IMR-90 (cell line): ENCODE data around the gene SLC16A1.

Experiments used
- BHLHE40 ChIP-seq: fragments of 150-350 bp; IDR thresholded peaks from 2 replicates; pipeline ENCODE4 v1.6.1; 2016; ENCODE audit warnings: mild to moderate bottlenecking, low read depth, low read length
- FOS ChIP-seq: fragments of 150-350 bp; IDR thresholded peaks from 2 replicates; pipeline ENCODE4 v1.6.1; 2016; ENCODE audit warnings: low read depth, low read length
- MAZ ChIP-seq: IDR thresholded peaks from 2 replicates; pipeline ENCODE4 v1.6.1; 2012; ENCODE audit warnings: low read depth, mild to moderate bottlenecking, low read length, improper control_type of control experiment, moderate library complexity, borderline replicate concordance
- RFX5 ChIP-seq: IDR thresholded peaks from 2 replicates; pipeline ENCODE4 v1.8.0; 2012; ENCODE audit warnings: low read depth, mild to moderate bottlenecking, low read length, moderate library complexity
- TF ChIP-seq, protein P1 (sequence below): fragments of 150-350 bp; IDR thresholded peaks from 2 replicates; pipeline ENCODE4 v1.6.1; 2017; ENCODE audit warnings: mild to moderate bottlenecking, antibody characterized with exemption, low read length, low read depth

DNA sequence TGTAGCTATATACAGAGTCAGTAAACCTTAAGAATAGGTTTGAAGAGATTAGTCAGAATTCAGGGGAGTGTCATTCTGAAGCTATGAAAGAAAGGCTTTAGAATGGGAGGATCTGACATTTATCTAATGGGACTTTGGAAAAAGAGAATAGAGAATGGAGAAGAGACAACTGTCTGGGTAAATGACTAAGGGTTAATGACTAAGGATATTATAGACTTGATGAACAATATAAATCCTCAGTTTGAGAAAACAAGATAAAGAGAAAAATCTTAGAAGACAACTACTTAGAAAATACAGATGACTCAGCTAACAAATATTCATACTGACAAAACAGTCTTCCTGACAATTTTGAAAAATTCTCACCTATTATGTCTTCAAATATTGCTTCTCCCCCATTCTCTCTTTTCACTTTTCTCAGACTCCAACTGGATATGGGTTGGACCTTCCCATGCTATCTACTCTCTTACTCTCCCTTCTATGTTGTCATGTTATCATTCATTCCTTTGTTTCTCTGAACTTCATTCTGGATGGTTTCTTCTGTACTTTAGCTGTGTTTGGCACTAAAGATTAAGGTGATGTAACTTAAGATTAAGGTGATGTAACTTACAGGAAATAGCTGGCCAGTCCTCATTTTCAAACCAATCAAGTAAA lies 20.4 kb downstream of the SLC16A1 start:
- TF ChIP-seq, protein P1, sequence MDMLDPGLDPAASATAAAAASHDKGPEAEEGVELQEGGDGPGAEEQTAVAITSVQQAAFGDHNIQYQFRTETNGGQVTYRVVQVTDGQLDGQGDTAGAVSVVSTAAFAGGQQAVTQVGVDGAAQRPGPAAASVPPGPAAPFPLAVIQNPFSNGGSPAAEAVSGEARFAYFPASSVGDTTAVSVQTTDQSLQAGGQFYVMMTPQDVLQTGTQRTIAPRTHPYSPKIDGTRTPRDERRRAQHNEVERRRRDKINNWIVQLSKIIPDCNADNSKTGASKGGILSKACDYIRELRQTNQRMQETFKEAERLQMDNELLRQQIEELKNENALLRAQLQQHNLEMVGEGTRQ, result no peak
- no peak for TF ChIP-seq MAZ
- peak; percentile 32; the same call in 1 of the 2 replicates for TF ChIP-seq FOS
- no peak for TF ChIP-seq BHLHE40
- TF ChIP-seq RFX5, result no peak
